G401 (cell line): ENCODE results near the gene HTR4. TPM values are rescaled to one million over a fixed set of nuclear protein-coding genes. Genes with fewer than 3 reads are reported as not detected.
"Not testable (repeated sequence)": the region's sequence is repeated elsewhere in the genome, so short reads cannot be mapped to it uniquely, and the experiment has no call there.

Experiments used
- DNase-seq: peaks from one replicate; pipeline ENCODE4 v3.0.0-alpha.2; 2015; ENCODE audit warnings: low spot score
- in situ Hi-C: cut with HindIII; loops from 2 replicates; pipeline ENCODE4 v1.10.0; 2016; ENCODE audit warnings: low sequenced_read_pairs, mixed read lengths
- total RNA-seq: library from RNA; depleted of rRNA; stranded (reverse); fragments of >200 nt; shearing (Covaris generic); gene quantifications from 2 replicates; pipeline ENCODE4 v1.2.3, GENCODE V29; 2014

HTR4 gene
- total RNA-seq, 1 experiment from 2014 or later, result not detected

- DNase-seq, result no peak
- in situ Hi-C loops, result no loop called here
These were observed 99.7 kb downstream of the HTR4 start for GRCh38 chr5:148554621-148555020.

GRCh38 chr5:148543727-148544126 is 110.6 kb downstream of the HTR4 start:
- in situ Hi-C loops, result no loop called here
- no peak for DNase-seq

GRCh38 chr5:148542812-148543211 is 111.5 kb downstream of the HTR4 start:
- in situ Hi-C loops, result no loop called here
- DNase-seq, result no peak

- in situ Hi-C loops, result no loop called here
- DNase-seq, result no peak
These were observed 113.1 kb downstream of the HTR4 start for GRCh38 chr5:148541054-148541835.

GRCh38 chr5:148540647-148541046 is 113.7 kb downstream of the HTR4 start:
- in situ Hi-C loops, result no loop called here
- DNase-seq, result no peak

- DNase-seq, result no peak
- in situ Hi-C loops, result no loop called here
These were observed 114.5 kb downstream of the HTR4 start for GRCh38 chr5:148539851-148540250.

GRCh38 chr5:148535190-148535589 is 119.1 kb downstream of the HTR4 start:
- DNase-seq, result no peak
- in situ Hi-C loops, result no loop called here

- DNase-seq, result no peak
- in situ Hi-C loops, result no loop called here
These were observed 121.2 kb downstream of the HTR4 start for GRCh38 chr5:148532969-148533670.

- DNase-seq, in situ Hi-C loops: not testable (repeated sequence)
These were observed 124.9 kb downstream of the HTR4 start for GRCh38 chr5:148529450-148529849.

GRCh38 chr5:148524721-148525120 is 129.6 kb downstream of the HTR4 start:
- in situ Hi-C loops, result no loop called here

GRCh38 chr5:148523139-148523538 is 131.2 kb downstream of the HTR4 start:
- DNase-seq, result no peak
- in situ Hi-C loops, result no loop called here

More at GRCh38 chr5:148524721-148525120, 129.6 kb downstream of the HTR4 start:
- DNase-seq, result peak; percentile 3

- no peak for DNase-seq
- in situ Hi-C loops, result no loop called here
These were observed 138.9 kb downstream of the HTR4 start for GRCh38 chr5:148515460-148515859.

- DNase-seq, result no peak
- in situ Hi-C loops, result no loop called here
These were observed 140.0 kb downstream of the HTR4 start for GRCh38 chr5:148514344-148514743.

GRCh38 chr5:148512498-148512897 is 141.8 kb downstream of the HTR4 start:
- in situ Hi-C loops, result no loop called here
- DNase-seq, result no peak

GRCh38 chr5:148511810-148512347 is 142.4 kb downstream of the HTR4 start:
- no peak for DNase-seq
- in situ Hi-C loops, result no loop called here

GRCh38 chr5:148509893-148510292 is 144.4 kb downstream of the HTR4 start:
- in situ Hi-C loops, result no loop called here
- no peak for DNase-seq

- DNase-seq, result no peak
- in situ Hi-C loops, result no loop called here
These were observed 146.7 kb downstream of the HTR4 start for GRCh38 chr5:148507648-148508047.

- in situ Hi-C loops, result no loop called here
- DNase-seq, result no peak
These were observed 154.9 kb downstream of the HTR4 start for GRCh38 chr5:148499452-148499851.

- in situ Hi-C loops, result no loop called here
- no peak for DNase-seq
These were observed 156.6 kb downstream of the HTR4 start for GRCh38 chr5:148497757-148498156.

- in situ Hi-C loops, result no loop called here
- DNase-seq, result no peak
These were observed 162.0 kb downstream of the HTR4 start for GRCh38 chr5:148492351-148492750.
